Trophoblast cell (in vitro differentiated cells and primary cell): Measurements from ENCODE around the gene ORC2.

Experiments
- DNase-seq, 2 donors: peaks; one replicate each; pipeline ENCODE4 v3.0.0-alpha.2; 2016
- H2AFZ ChIP-seq: 2 replicates; pipeline ENCODE4 v1.6.1; 2013; ENCODE audit warnings: low read length, moderate library complexity, mild to moderate bottlenecking; ENCODE audit not compliant: insufficient read depth, poor library complexity
- H2AK5ac ChIP-seq: 2 replicates; pipeline ENCODE4 v1.6.1; 2013; ENCODE audit warnings: mild to moderate bottlenecking, low read length
- H2BK120ac ChIP-seq: 2 replicates; pipeline ENCODE4 v1.6.1; 2013; ENCODE audit warnings: low read length, mild to moderate bottlenecking, moderate library complexity; ENCODE audit not compliant: insufficient read depth, poor library complexity
- H2BK12ac ChIP-seq: 2 replicates; pipeline ENCODE4 v1.6.1; 2013; ENCODE audit warnings: mild to moderate bottlenecking, low read length, moderate library complexity
- H2BK5ac ChIP-seq: 2 replicates; pipeline ENCODE4 v1.6.1; 2013; ENCODE audit warnings: low read length, low read depth, moderate library complexity, mild to moderate bottlenecking; ENCODE audit not compliant: poor library complexity
- H3K14ac ChIP-seq: 2 replicates; pipeline ENCODE4 v1.6.1; 2013; ENCODE audit warnings: mild to moderate bottlenecking, low read length
- H3K18ac ChIP-seq: 2 replicates; pipeline ENCODE4 v1.6.1; 2013; ENCODE audit warnings: mild to moderate bottlenecking, low read length
- H3K23ac ChIP-seq: 2 replicates; pipeline ENCODE4 v1.6.1; 2013; ENCODE audit warnings: low read length
- H3K27ac ChIP-seq: 2 replicates; pipeline ENCODE4 v1.5.1; 2013; ENCODE audit warnings: low read depth, mild to moderate bottlenecking, inconsistent platforms, low read length, moderate library complexity
- H3K27me3 ChIP-seq: 2 replicates; pipeline ENCODE4 v1.6.1; 2013; ENCODE audit warnings: inconsistent platforms, mild to moderate bottlenecking, low read length, moderate library complexity; ENCODE audit not compliant: insufficient read depth
- H3K36me3 ChIP-seq, 2 experiments: 1 replicate in 1 of 2; 2 replicates in 1 of 2; pipeline ENCODE4 v1.6.1; 2013; ENCODE audit warnings: low read length in 2 of 2, mild to moderate bottlenecking in 2 of 2, moderate library complexity in 1 of 2; ENCODE audit not compliant: insufficient read depth in 2 of 2, control insufficient read depth in 1 of 2
- H3K4ac ChIP-seq: 2 replicates; pipeline ENCODE4 v1.6.1; 2013; ENCODE audit warnings: low read depth, mild to moderate bottlenecking, low read length, moderate library complexity
- H3K4me1 ChIP-seq, 2 experiments: 1 replicate in 1 of 2; 2 replicates in 1 of 2; pipeline ENCODE4 v1.6.1; 2013; ENCODE audit warnings: low read length in 2 of 2, mild to moderate bottlenecking in 2 of 2, moderate library complexity in 1 of 2; ENCODE audit not compliant: insufficient read depth in 2 of 2, control insufficient read depth in 1 of 2
- H3K4me2 ChIP-seq: 2 replicates; pipeline ENCODE4 v1.6.1; 2013; ENCODE audit warnings: inconsistent platforms, mild to moderate bottlenecking, low read length, moderate library complexity
- H3K4me3 ChIP-seq: 2 replicates; pipeline ENCODE4 v1.5.1; 2013; ENCODE audit warnings: mild to moderate bottlenecking, low read depth, low read length, inconsistent platforms
- H3K79me1 ChIP-seq: one replicate; pipeline ENCODE4 v1.6.1; 2013; ENCODE audit warnings: low read length
- H3K79me2 ChIP-seq: 2 replicates; pipeline ENCODE4 v1.6.1; 2013; ENCODE audit warnings: low read length, mild to moderate bottlenecking; ENCODE audit not compliant: control insufficient read depth, insufficient read depth, poor library complexity
- H3K9ac ChIP-seq: 2 replicates; pipeline ENCODE4 v1.6.1; 2013; ENCODE audit warnings: mild to moderate bottlenecking, low read length
- H3K9me3 ChIP-seq: 2 replicates; pipeline ENCODE4 v1.6.1; 2013; ENCODE audit warnings: low read depth, mild to moderate bottlenecking, control low read depth, inconsistent platforms, low read length; ENCODE audit not compliant: insufficient read depth
- H4K12ac ChIP-seq: 2 replicates; pipeline ENCODE4 v1.6.1; 2013; ENCODE audit warnings: low read depth, mild to moderate bottlenecking, low read length, moderate library complexity
- H4K8ac ChIP-seq: 2 replicates; pipeline ENCODE4 v1.6.1; 2013; ENCODE audit warnings: low read depth, mild to moderate bottlenecking, low read length, moderate library complexity
- H4K91ac ChIP-seq: one replicate; pipeline ENCODE4 v1.6.1; 2013; ENCODE audit warnings: low read depth, mild to moderate bottlenecking, low read length, moderate library complexity
- WGBS: extraction: QIAGEN DNeasy Blood & Tissue Kit; methylation state at CpG from one replicate; pipeline ENCODE4 v1.1.7; 2013; ENCODE audit warnings: missing lambda C conversion rate; ENCODE audit not compliant: insufficient read length, insufficient coverage; ENCODE audit errors: extremely low coverage; 5-methylcytosine and 5-hydroxymethylcytosine counted together

ORC2 gene

DNA sequence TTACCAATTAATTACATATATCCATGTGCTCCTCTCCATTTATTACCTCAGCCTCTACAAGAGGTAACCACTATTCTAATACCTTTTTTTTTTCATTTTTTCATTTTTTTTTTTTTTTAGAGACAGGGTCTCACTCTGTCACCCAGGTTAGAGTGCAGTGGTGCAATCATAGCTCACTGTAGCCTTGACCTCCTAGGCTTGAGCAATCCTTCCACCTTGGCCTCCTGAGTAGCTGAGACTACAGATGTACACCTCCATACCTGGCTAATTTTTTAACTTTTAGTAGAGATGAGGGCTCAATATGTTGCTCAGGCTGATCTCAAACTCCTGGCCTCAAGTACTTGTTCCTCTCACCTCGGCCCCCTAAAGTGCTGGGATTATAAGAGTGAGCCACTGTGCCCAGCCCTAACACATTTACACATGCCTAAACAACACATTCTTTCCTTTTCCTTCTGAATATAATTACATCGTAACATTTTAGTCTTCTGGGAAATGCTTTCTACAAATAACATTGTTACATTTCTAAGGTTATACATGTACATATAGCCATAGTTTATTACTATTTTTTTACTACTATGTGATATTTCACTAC lies 85.1 kb downstream of the ORC2 start:
- H4K91ac ChIP-seq: no peak overlapping the region
- H3K4me1 ChIP-seq: peaks cover 0 to 2% of the 10 kb centered on the region in 2 experiments
- no peaks in the 10 kb centered on the region for H3K27me3 ChIP-seq
- no peak overlapping the region for H2BK5ac ChIP-seq
- no peak overlapping the region for H3K4me3 ChIP-seq
- peaks cover 7 to 15% of the 10 kb centered on the region in 2 experiments for H3K36me3 ChIP-seq
- no peaks in the 10 kb centered on the region for H3K9me3 ChIP-seq
- no peak overlapping the region for H2AK5ac ChIP-seq
- no peak overlapping the region for H3K27ac ChIP-seq
- no peak for DNase-seq
- H2BK120ac ChIP-seq: no peak overlapping the region
- H3K4me2 ChIP-seq: no peak overlapping the region
- H3K18ac ChIP-seq: no peak overlapping the region
- no peak overlapping the region for H4K8ac ChIP-seq
- no peak overlapping the region for H3K14ac ChIP-seq
- H3K4ac ChIP-seq: no peak overlapping the region
- no peaks in the 10 kb centered on the region for H3K79me2 ChIP-seq
- H4K12ac ChIP-seq: no peak overlapping the region
- no peaks in the 10 kb centered on the region for H3K79me1 ChIP-seq
- H2AFZ ChIP-seq: no peak overlapping the region
- no CpG with 5 or more reads among the region's 2 CpGs for WGBS
- no peak overlapping the region for H2BK12ac ChIP-seq
- H3K23ac ChIP-seq: no peak overlapping the region
- H3K9ac ChIP-seq: no peak overlapping the region

DNA sequence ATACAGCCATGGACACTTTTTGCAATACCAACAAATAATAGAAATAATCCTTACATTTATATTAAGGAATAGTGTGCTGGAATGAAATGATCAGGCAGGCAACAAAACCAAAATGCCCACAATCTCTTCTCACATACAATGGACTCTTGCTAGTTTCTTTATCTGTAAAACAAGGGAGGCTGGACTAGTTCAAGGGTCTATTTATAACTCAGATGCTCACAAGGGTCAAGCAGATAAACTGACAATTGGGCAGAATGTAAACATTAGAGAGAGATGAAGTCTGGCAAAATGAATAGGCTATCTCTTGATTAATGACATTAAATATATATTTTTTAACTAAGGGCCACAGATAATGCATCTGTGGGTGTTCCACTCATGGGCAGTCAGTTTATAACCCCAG lies 86.0 kb downstream of the ORC2 start:
- Histone ChIP-seq H3K4me2 (no peak overlapping the region), H3K14ac (no peak overlapping the region), H4K8ac (no peak overlapping the region), H3K18ac (no peak overlapping the region), H3K4ac (no peak overlapping the region), H3K79me2 (no peaks in the 10 kb centered on the region), H2BK12ac (no peak overlapping the region), H3K9ac (no peak overlapping the region), H3K9me3 (no peaks in the 10 kb centered on the region), H3K27me3 (no peaks in the 10 kb centered on the region), H4K91ac (no peak overlapping the region), H4K12ac (no peak overlapping the region), H2AK5ac (no peak overlapping the region), H3K79me1 (no peaks in the 10 kb centered on the region), H2AFZ (no peak overlapping the region), H3K36me3 (peaks cover 7 to 17% of the 10 kb centered on the region in 2 experiments), H3K4me1 (peaks cover 0 to 2% of the 10 kb centered on the region in 2 experiments), H2BK120ac (no peak overlapping the region), H2BK5ac (no peak overlapping the region), H3K23ac (no peak overlapping the region), H3K4me3 (no peak overlapping the region), H3K27ac (no peak overlapping the region)
- no peak for DNase-seq

DNA sequence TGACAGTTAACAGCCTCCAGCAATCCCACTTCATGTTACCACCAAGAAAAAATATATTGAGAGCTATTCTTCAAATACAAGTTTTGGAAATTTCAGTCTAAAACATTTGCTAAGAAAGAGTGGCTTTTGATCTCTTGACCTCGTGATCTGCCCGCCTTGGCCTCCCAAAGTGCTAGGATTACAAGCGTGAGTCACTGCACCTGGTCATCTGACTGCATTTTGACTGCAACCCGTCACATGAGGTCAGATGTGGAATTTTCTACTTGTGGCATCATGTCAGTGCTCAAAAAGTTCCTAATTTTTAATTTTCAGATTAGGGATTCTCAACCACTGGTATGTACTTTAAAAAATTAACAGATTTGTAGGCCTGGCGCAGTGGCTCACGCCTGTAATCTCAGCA lies 89.9 kb downstream of the ORC2 start:
- H3K27me3 ChIP-seq: no peaks in the 10 kb centered on the region
- H3K36me3 ChIP-seq: peaks cover 3 to 7% of the 10 kb centered on the region in 2 experiments
- no peak overlapping the region for H4K8ac ChIP-seq
- H4K12ac ChIP-seq: no peak overlapping the region
- no peak overlapping the region for H3K18ac ChIP-seq
- no peak overlapping the region for H3K23ac ChIP-seq
- no peak overlapping the region for H3K27ac ChIP-seq
- no peaks in the 10 kb centered on the region for H3K79me1 ChIP-seq
- H3K9ac ChIP-seq: no peak overlapping the region
- no peak overlapping the region for H2BK120ac ChIP-seq
- H2BK5ac ChIP-seq: no peak overlapping the region
- no peak overlapping the region for H2BK12ac ChIP-seq
- H3K4me3 ChIP-seq: no peak overlapping the region
- H3K9me3 ChIP-seq: no peaks in the 10 kb centered on the region
- no peak overlapping the region for H3K4me2 ChIP-seq
- H2AFZ ChIP-seq: no peak overlapping the region
- H4K91ac ChIP-seq: no peak overlapping the region
- WGBS: no CpG with 5 or more reads among the region's 6 CpGs
- DNase-seq: peak; percentile 68 to 77
- H3K4ac ChIP-seq: no peak overlapping the region
- H3K4me1 ChIP-seq: peaks cover 0 to 2% of the 10 kb centered on the region in 2 experiments
- H3K79me2 ChIP-seq: no peaks in the 10 kb centered on the region
- no peak overlapping the region for H3K14ac ChIP-seq
- H2AK5ac ChIP-seq: no peak overlapping the region

DNA sequence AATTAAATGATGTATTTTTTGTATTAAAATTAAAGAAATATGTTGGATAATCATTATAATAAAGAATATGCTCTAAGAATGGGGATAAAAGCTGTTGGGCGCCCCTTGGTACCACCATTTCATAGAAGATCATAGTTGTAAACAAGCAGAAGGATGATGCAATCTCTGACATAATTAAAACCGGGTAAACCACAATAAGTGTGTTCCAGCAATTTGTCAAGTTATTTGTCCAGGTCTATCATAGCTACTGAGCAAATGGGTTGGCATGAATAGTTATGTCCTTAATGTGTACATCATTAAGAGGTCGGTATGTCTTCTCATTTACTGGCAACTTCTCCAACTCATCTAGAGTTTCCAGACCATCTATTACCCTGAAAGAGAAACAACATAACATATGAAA lies 92.3 kb downstream of the ORC2 start:
- Histone ChIP-seq H3K23ac (no peak overlapping the region), H3K9me3 (no peaks in the 10 kb centered on the region), H2BK5ac (no peak overlapping the region), H4K12ac (no peak overlapping the region), H3K18ac (no peak overlapping the region), H3K14ac (no peak overlapping the region), H2AFZ (no peak overlapping the region), H3K79me2 (no peaks in the 10 kb centered on the region), H2BK120ac (no peak overlapping the region), H3K9ac (no peak overlapping the region), H3K27me3 (no peaks in the 10 kb centered on the region), H4K8ac (no peak overlapping the region), H2BK12ac (no peak overlapping the region), H3K27ac (no peak overlapping the region), H3K4me1 (peaks cover 0 to 2% of the 10 kb centered on the region in 2 experiments), H2AK5ac (no peak overlapping the region), H3K4me2 (no peak overlapping the region), H3K79me1 (no peaks in the 10 kb centered on the region), H3K4ac (no peak overlapping the region), H3K36me3 (peaks cover 0 to 5% of the 10 kb centered on the region in 2 experiments), H4K91ac (no peak overlapping the region), H3K4me3 (no peak overlapping the region)
- no peak for DNase-seq
- no CpG with 5 or more reads among the region's 3 CpGs for WGBS
